ENCODE measurements around the gene INF2.

The INF2 gene

DNA sequence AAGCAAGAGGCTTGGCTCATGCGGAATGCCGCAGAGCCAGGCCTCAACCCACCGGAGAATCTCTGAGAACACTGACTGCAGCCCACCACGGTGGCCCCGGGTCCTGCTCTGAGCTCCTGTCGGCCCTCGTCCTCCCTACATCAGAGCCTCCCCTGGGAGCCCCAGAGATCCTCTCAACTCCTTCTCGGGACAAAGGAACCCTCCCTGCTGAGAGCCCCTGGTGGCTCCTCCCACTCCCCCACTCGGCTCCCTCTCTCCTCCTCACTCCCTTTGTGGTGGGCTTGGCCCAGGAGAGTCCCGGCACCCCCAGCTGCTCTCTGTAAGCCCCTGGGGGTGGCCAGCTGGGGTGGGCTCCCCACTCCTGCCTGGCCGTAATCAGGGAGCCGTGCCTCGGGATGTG lies 11.1 kb upstream of the INF2 start:
- Histone ChIP-seq H4K8ac (ENCODE audit: low read depth, low read length) (peak overlapping the region; percentile 100), H2AFZ (ENCODE audit: insufficient read depth, low read length, poor library complexity) (peak overlapping the region; percentile 46), H3K4me3 (ENCODE audit: low read depth, low read length) (no peak overlapping the region), H3K18ac (ENCODE audit: low read length) (peak overlapping the region; percentile 85), H3K9me3 (ENCODE audit: insufficient read depth, low read depth, low read length) (no peaks in the 10 kb centered on the region), H2BK5ac (ENCODE audit: low read depth, low read length, poor library complexity) (peak overlapping the region; percentile 97), H3K27me3 (ENCODE audit: insufficient read depth, low read length) (no peaks in the 10 kb centered on the region), H2AK5ac (ENCODE audit: low read length) (peak overlapping the region; percentile 87), H3K4me2 (ENCODE audit: low read length) (peak overlapping the region; percentile 72), H3K79me2 (ENCODE audit: control insufficient read depth, insufficient read depth, low read length, poor library complexity) (peaks cover 24% of the 10 kb centered on the region), H4K91ac (ENCODE audit: low read depth, low read length) (peak overlapping the region; percentile 99), H3K79me1 (ENCODE audit: low read length) (peaks cover 63% of the 10 kb centered on the region), H3K4me1 (ENCODE audit: control insufficient read depth in 1 of 2, insufficient read depth in 2 of 2, low read length in 2 of 2) (peaks cover 52 to 55% of the 10 kb centered on the region in 2 experiments), H3K23ac (ENCODE audit: low read length) (no peak overlapping the region), H2BK12ac (ENCODE audit: low read length) (peak overlapping the region; percentile 85), H3K9ac (ENCODE audit: low read length) (no peak overlapping the region), H3K27ac (ENCODE audit: low read depth, low read length) (peak overlapping the region; percentile 96), H2BK120ac (ENCODE audit: insufficient read depth, low read length, poor library complexity) (peak overlapping the region; percentile 99), H4K12ac (ENCODE audit: low read depth, low read length) (peak overlapping the region; percentile 97), H3K14ac (ENCODE audit: low read length) (peak overlapping the region; percentile 98), H3K36me3 (ENCODE audit: control insufficient read depth in 1 of 2, insufficient read depth in 2 of 2, low read length in 2 of 2) (no peaks in the 10 kb centered on the region), H3K4ac (ENCODE audit: low read depth, low read length) (peak overlapping the region; percentile 93)
- no peak for DNase-seq
- WGBS (ENCODE audit: extremely low coverage, insufficient coverage, insufficient read length) = no CpG with 5 or more reads among the region's 13 CpGs

DNA sequence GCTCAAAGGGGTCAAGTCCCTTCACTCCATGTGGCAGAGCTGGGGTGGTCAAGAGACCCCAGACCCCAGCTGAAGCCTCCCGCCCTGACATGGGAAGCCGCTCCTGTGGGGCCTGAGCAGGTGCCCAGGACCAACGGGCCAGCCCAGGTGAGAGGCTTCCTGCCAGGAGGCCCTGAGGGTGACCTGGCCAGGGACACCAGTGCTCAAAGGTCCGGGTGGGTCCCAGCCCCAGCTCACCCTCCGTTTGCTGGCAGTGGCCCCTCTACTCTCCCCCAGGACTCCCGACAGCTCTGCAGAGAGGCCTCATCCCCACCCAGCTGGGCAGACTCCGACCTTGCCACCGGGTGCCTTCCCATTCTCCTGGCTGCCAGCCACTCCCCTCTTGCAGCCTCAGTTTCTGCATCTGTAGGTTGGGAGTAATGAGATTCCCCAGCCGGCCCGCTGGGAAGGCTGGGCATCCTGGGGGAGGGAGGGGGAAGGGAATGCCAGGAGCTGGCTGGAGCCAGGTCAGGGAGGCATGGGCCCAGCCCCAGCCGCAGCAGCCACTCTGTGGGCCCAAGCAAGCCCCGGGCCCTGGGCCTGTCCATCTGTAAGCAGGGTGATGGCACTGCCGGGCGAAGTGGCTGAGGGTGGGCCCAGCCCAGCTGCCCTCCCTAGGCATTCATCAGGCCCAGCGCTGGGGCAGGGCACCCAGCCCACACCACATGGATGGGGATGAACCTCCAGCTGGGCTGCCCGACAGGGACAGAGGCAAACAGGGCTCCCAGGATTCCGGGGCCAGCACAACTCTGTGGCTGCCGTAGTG lies 10.3 kb upstream of the INF2 start:
- H3K27me3 ChIP-seq (ENCODE audit: insufficient read depth, low read length) = no peaks in the 10 kb centered on the region
- peak overlapping the region; percentile 99 for H2BK120ac ChIP-seq (ENCODE audit: insufficient read depth, low read length, poor library complexity)
- H3K27ac ChIP-seq (ENCODE audit: low read depth, low read length) = no peak overlapping the region
- H3K9ac ChIP-seq (ENCODE audit: low read length) = no peak overlapping the region
- H3K79me2 ChIP-seq (ENCODE audit: control insufficient read depth, insufficient read depth, low read length, poor library complexity) = peaks cover 27% of the 10 kb centered on the region
- H3K9me3 ChIP-seq (ENCODE audit: insufficient read depth, low read depth, low read length) = no peaks in the 10 kb centered on the region
- H3K18ac ChIP-seq (ENCODE audit: low read length) = peak overlapping the region; percentile 85
- no peak overlapping the region for H3K23ac ChIP-seq (ENCODE audit: low read length)
- H3K79me1 ChIP-seq (ENCODE audit: low read length) = peaks cover 69% of the 10 kb centered on the region
- H4K91ac ChIP-seq (ENCODE audit: low read depth, low read length) = peak overlapping the region; percentile 99
- H3K36me3 ChIP-seq (ENCODE audit: control insufficient read depth in 1 of 2, insufficient read depth in 2 of 2, low read length in 2 of 2) = no peaks in the 10 kb centered on the region
- no peak overlapping the region for H2AFZ ChIP-seq (ENCODE audit: insufficient read depth, low read length, poor library complexity)
- no peak overlapping the region for H3K4me2 ChIP-seq (ENCODE audit: low read length)
- H4K12ac ChIP-seq (ENCODE audit: low read depth, low read length) = peak overlapping the region; percentile 97
- peak overlapping the region; percentile 87 for H2AK5ac ChIP-seq (ENCODE audit: low read length)
- H2BK12ac ChIP-seq (ENCODE audit: low read length) = peak overlapping the region; percentile 85
- H3K14ac ChIP-seq (ENCODE audit: low read length) = peak overlapping the region; percentile 98
- H3K4me1 ChIP-seq (ENCODE audit: control insufficient read depth in 1 of 2, insufficient read depth in 2 of 2, low read length in 2 of 2) = peaks cover 58 to 61% of the 10 kb centered on the region in 2 experiments
- peak overlapping the region; percentile 44 for H3K4ac ChIP-seq (ENCODE audit: low read depth, low read length)
- no CpG with 5 or more reads among the region's 18 CpGs for WGBS (ENCODE audit: extremely low coverage, insufficient coverage, insufficient read length)
- peak overlapping the region; percentile 97 for H2BK5ac ChIP-seq (ENCODE audit: low read depth, low read length, poor library complexity)
- no peak overlapping the region for H3K4me3 ChIP-seq (ENCODE audit: low read depth, low read length)
- DNase-seq = no peak
- H4K8ac ChIP-seq (ENCODE audit: low read depth, low read length) = peak overlapping the region; percentile 14

DNA sequence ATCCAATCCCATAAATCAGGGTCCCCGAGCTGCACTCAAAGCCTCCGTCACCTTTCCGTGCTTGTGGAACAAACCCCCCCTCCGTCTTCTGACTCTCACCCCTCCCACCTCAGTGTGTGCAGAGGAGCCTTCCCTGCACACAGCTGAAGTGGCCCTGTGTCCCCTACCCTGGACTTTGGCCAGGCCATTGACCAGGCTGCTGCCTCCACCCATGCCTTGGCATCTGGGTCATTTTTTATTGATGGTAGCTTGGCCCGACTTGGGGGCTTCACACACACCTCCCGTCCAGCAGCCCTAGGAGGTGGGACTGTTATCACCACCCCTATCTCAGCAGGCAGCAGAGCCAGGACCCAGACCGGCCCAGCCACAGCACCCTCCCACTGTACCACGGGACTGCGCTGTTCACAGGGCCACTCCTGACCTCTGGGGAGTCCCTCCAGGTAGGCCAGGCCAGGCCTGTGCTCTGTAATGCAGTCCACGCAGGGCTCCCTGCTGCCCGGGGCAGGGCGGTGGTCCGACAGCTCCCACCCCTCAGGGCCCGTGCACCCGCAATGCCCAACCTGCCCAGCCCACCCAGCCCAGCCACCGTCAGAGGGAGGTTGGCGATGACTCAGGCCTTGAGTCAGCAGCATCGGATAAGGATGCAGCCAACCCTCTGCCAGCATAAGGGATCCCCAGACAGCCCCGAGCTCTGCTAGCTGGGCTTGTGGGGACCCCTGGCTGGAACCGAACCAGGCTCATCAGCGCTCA lies 9.2 kb upstream of the INF2 start:
- Histone ChIP-seq H2BK5ac (ENCODE audit: low read depth, low read length, poor library complexity) (peak overlapping the region; percentile 93), H4K91ac (ENCODE audit: low read depth, low read length) (peak overlapping the region; percentile 99), H3K79me2 (ENCODE audit: control insufficient read depth, insufficient read depth, low read length, poor library complexity) (peaks cover 27% of the 10 kb centered on the region), H3K4ac (ENCODE audit: low read depth, low read length) (peak overlapping the region; percentile 66), H3K4me2 (ENCODE audit: low read length) (peak overlapping the region; percentile 70), H2AFZ (ENCODE audit: insufficient read depth, low read length, poor library complexity) (peak overlapping the region; percentile 4), H3K36me3 (ENCODE audit: control insufficient read depth in 1 of 2, insufficient read depth in 2 of 2, low read length in 2 of 2) (no peaks in the 10 kb centered on the region), H3K4me1 (ENCODE audit: control insufficient read depth in 1 of 2, insufficient read depth in 2 of 2, low read length in 2 of 2) (peaks cover 61 to 66% of the 10 kb centered on the region in 2 experiments), H3K27ac (ENCODE audit: low read depth, low read length) (peak overlapping the region; percentile 97), H3K23ac (ENCODE audit: low read length) (no peak overlapping the region), H3K9me3 (ENCODE audit: insufficient read depth, low read depth, low read length) (no peaks in the 10 kb centered on the region), H3K79me1 (ENCODE audit: low read length) (peaks cover 70% of the 10 kb centered on the region), H2BK120ac (ENCODE audit: insufficient read depth, low read length, poor library complexity) (peak overlapping the region; percentile 92), H3K27me3 (ENCODE audit: insufficient read depth, low read length) (no peaks in the 10 kb centered on the region), H2BK12ac (ENCODE audit: low read length) (peak overlapping the region; percentile 95), H3K4me3 (ENCODE audit: low read depth, low read length) (no peak overlapping the region), H4K8ac (ENCODE audit: low read depth, low read length) (peak overlapping the region; percentile 81), H3K18ac (ENCODE audit: low read length) (peak overlapping the region; percentile 77), H4K12ac (ENCODE audit: low read depth, low read length) (peak overlapping the region; percentile 68), H3K14ac (ENCODE audit: low read length) (peak overlapping the region; percentile 98), H2AK5ac (ENCODE audit: low read length) (peak overlapping the region; percentile 90), H3K9ac (ENCODE audit: low read length) (no peak overlapping the region)
- DNase-seq = peak; percentile 57 to 63
- WGBS (ENCODE audit: extremely low coverage, insufficient coverage, insufficient read length) = no CpG with 5 or more reads among the region's 21 CpGs

DNA sequence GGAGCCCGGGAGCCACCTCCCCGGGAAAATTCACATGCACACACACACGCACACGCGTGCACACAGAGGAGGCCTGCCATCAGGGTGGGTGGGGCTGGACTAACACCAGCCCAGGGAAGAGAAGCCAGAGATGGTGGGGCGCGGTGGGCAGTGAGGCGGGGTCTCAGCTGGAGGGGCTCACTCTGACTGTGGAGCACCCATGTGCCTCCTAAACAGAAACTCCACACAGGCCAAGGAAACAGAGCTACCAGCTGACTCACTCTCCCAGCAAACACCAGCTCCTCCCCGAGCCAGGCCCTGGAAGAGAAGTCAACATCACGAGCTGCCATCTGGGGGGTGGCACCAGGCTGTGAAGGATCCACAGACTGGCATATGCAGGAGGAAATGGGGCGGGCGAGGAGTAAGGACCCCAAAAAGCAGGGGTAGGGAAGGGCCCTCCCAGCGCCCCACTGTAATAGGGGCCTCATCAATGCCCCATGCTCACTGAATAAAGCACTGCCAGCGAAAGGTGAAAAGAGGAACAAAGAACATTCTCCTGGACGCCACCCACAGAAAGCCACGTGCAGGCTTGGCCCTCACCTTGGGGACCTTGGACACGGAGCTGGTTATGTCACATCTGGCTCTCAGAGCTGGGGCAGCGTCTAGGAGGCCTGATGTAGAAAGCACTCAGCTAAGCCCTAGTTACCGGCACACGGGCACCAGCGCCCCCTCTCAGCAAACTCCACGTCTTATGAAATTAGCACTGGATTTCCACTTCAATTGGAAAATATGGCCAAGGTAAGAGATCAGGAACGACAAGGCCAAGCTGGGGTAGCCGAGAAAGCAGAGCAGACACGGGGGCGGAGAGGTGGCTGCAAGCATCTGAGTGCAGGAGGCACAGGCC lies 8.4 kb upstream of the INF2 start:
- H3K9me3 ChIP-seq (ENCODE audit: insufficient read depth, low read depth, low read length) = no peaks in the 10 kb centered on the region
- peaks cover 27% of the 10 kb centered on the region for H3K79me2 ChIP-seq (ENCODE audit: control insufficient read depth, insufficient read depth, low read length, poor library complexity)
- H3K79me1 ChIP-seq (ENCODE audit: low read length) = peaks cover 70% of the 10 kb centered on the region
- no CpG with 5 or more reads among the region's 26 CpGs for WGBS (ENCODE audit: extremely low coverage, insufficient coverage, insufficient read length)
- peak overlapping the region; percentile 99 for H4K91ac ChIP-seq (ENCODE audit: low read depth, low read length)
- H2AFZ ChIP-seq (ENCODE audit: insufficient read depth, low read length, poor library complexity) = peak overlapping the region; percentile 61
- no peak overlapping the region for H3K4me3 ChIP-seq (ENCODE audit: low read depth, low read length)
- DNase-seq = peak; percentile 56 to 59
- H2BK5ac ChIP-seq (ENCODE audit: low read depth, low read length, poor library complexity) = peak overlapping the region; percentile 93
- peak overlapping the region; percentile 95 for H2BK12ac ChIP-seq (ENCODE audit: low read length)
- peaks cover 62 to 66% of the 10 kb centered on the region in 2 experiments for H3K4me1 ChIP-seq (ENCODE audit: control insufficient read depth in 1 of 2, insufficient read depth in 2 of 2, low read length in 2 of 2)
- H3K4ac ChIP-seq (ENCODE audit: low read depth, low read length) = peak overlapping the region; percentile 84
- H3K4me2 ChIP-seq (ENCODE audit: low read length) = peak overlapping the region; percentile 70
- peak overlapping the region; percentile 90 for H2AK5ac ChIP-seq (ENCODE audit: low read length)
- H3K18ac ChIP-seq (ENCODE audit: low read length) = peak overlapping the region; percentile 77
- no peak overlapping the region for H3K23ac ChIP-seq (ENCODE audit: low read length)
- H4K12ac ChIP-seq (ENCODE audit: low read depth, low read length) = peak overlapping the region; percentile 68
- peak overlapping the region; percentile 81 for H4K8ac ChIP-seq (ENCODE audit: low read depth, low read length)
- no peak overlapping the region for H3K9ac ChIP-seq (ENCODE audit: low read length)
- H3K36me3 ChIP-seq (ENCODE audit: control insufficient read depth in 1 of 2, insufficient read depth in 2 of 2, low read length in 2 of 2) = no peaks in the 10 kb centered on the region
- peak overlapping the region; percentile 97 for H3K27ac ChIP-seq (ENCODE audit: low read depth, low read length)
- no peaks in the 10 kb centered on the region for H3K27me3 ChIP-seq (ENCODE audit: insufficient read depth, low read length)
- H3K14ac ChIP-seq (ENCODE audit: low read length) = peak overlapping the region; percentile 98
- peak overlapping the region; percentile 92 for H2BK120ac ChIP-seq (ENCODE audit: insufficient read depth, low read length, poor library complexity)
